Heart right ventricle (tissue), 16 donors: ENCODE data around the gene AGPAT1. TPM values are rescaled to one million over a fixed set of nuclear protein-coding genes. Genes with fewer than 3 reads are reported as not detected.
A peak's percentile ranks its signal among the peaks of the same experiment; 100 is the strongest.

ENCODE experiments used
- ATAC-seq, 8 donors: fragments of 200-7000 bp; cut with Tn5 transposase; one replicate each; pipeline ENCODE4 v1.9.1; 2020; ENCODE audit warnings: mild to moderate bottlenecking in 8 of 8, moderate library complexity in 8 of 8, moderate number of reproducible peaks in 1 of 8
- DNase-seq, 2 donors: peaks; one replicate each; pipeline ENCODE4 v3.0.0-alpha.2; 2020
- H3K27ac ChIP-seq, 10 donors: fragments of 200-600 bp; sonication (generic) in 2 of 10; one replicate each; pipeline versions ENCODE4 v1.5.0 to v1.8.0; 2020 to 2022; ENCODE audit warnings: mild to moderate bottlenecking in 3 of 10
- H3K27me3 ChIP-seq, 7 donors: fragments of 200-600 bp; one replicate each; pipeline ENCODE4 v1.8.0; 2021 to 2022; ENCODE audit warnings: mild to moderate bottlenecking in 2 of 7
- H3K36me3 ChIP-seq, 9 donors: fragments of 200-600 bp; sonication (generic) in 1 of 9; one replicate each; pipeline versions ENCODE4 v1.5.0 to v1.8.0; 2020 to 2022; ENCODE audit warnings: mild to moderate bottlenecking in 2 of 9
- H3K4me1 ChIP-seq, 9 donors: fragments of 200-600 bp; sonication (generic) in 1 of 9; one replicate each; pipeline versions ENCODE4 v1.5.0 to v1.8.0; 2020 to 2022; ENCODE audit warnings: mild to moderate bottlenecking in 4 of 9
- H3K4me3 ChIP-seq, 10 donors: fragments of 200-600 bp; sonication (generic) in 2 of 10; one replicate each; pipeline versions ENCODE4 v1.5.0 to v1.8.0; 2020 to 2022; ENCODE audit warnings: mild to moderate bottlenecking in 7 of 10, moderate library complexity in 2 of 10
- H3K9me3 ChIP-seq, 11 donors: fragments of 200-600 bp in 10 of 11; sonication (generic) in 2 of 11; one replicate each; pipeline versions ENCODE4 v1.5.0 to v1.8.0; 2013 to 2022; ENCODE audit warnings: mild to moderate bottlenecking in 2 of 11, control low read depth in 1 of 11, moderate library complexity in 1 of 11
- CTCF ChIP-seq, 9 donors: fragments of 200-600 bp; sonication (generic) in 2 of 9; IDR thresholded peaks; one replicate each; pipeline versions ENCODE4 v1.5.0 to v1.8.0; 2021 to 2022; ENCODE audit warnings: antibody characterized with exemption in 9 of 9, mild to moderate bottlenecking in 5 of 9, moderate library complexity in 1 of 9
- WGBS, 2 donors: extraction: QIAGEN DNeasy Blood & Tissue Kit; methylation state at CpG; one replicate each; pipeline ENCODE4 v1.1.7; 2013; ENCODE audit warnings: inconsistent platforms in 1 of 2; 5-methylcytosine and 5-hydroxymethylcytosine counted together
- intact Hi-C, 10 donors: fragments of 100-400 bp; cut with DNase I; formaldehyde crosslinking; loops; one replicate each; pipeline versions ENCODE4 v1.11.1 to v1.14.2; 2022
- polyA plus RNA-seq, 2 donors: library from polyadenylated mRNA; stranded (reverse); fragments of 200-250 nt; gene quantifications; one replicate each; pipeline ENCODE4 v1.2.3, GENCODE V29; 2013
- total RNA-seq, 10 donors: library from RNA; stranded (reverse); fragmentation: NEBNext Ultra II Directional in 3 of 10; extraction: Animal tissue kit (Norgen Biotek cat#: 25700) in 3 of 10; gene quantifications; one replicate each; pipeline versions ENCODE4 v1.2.1 to v1.2.4, GENCODE V29; 2021 to 2023
- donor health status: Arrhythmogenic right ventricular cardiomyopathy.
- donor health status: ischemic (EF 13 %, LVEDD 7.1; RV severe dilation, severe dysfunction).
- donor health status: healthy with polysubstance abuse.
- donor health status: DM: no; HTN: yes; CAD: no.
- donor health status: DM: no; HTN: no; CAD: no.
- donor health status: ischemic (EF 25% LVEDD 6.9; RV normal size, moderate dysfunction).
- donor health status: ischemic (EF 25% LVEDD 5.7; RV mildly dilated, moderate dysfunction).
- donor health status: healthy.
- donor health status: DM: yes; HTN: yes; CAD: no.
- donor health status: Ischemic cardiomyopathy.
- donor health status: ischemic (EF 35%, LVEDD 5.7; RV mildly dilated, moderate dysfunction).
- donor health status: nonischemic (EF 11% LVEDD 7.7; RV severe dilation, severe dysfunction).
- donor health status: DM: yes; HTN: yes; CAD: no.
- donor health status: PGD.
- donor health status: ischemic (EF 29% LVEDD 5.4; RV normal size, mild dysfunction).
- donor health status: nonischemic (EF 23%, LVEDD 6.1; RV moderate dilation, normal function).

AGPAT1 gene
- total and polyA plus RNA-seq, 12 donors = 39.0 to 63.1 (median 49.1) TPM

- peak overlapping the region in 9 of 10 donors; percentile 25 to 94 (median 84) for H3K27ac ChIP-seq
- H3K4me3 ChIP-seq = peak overlapping the region in 9 of 10 donors; percentile 48 to 97 (median 67)
- peaks cover 0 to 1% (median 0%) of the 10 kb centered on the region in 7 donors for H3K27me3 ChIP-seq
- DNase-seq (no peak), ATAC-seq (no peak)
- peaks cover 16 to 39% (median 34%) of the 10 kb centered on the region in 9 donors for H3K4me1 ChIP-seq
- peaks cover 0 to 34% (median 22%) of the 10 kb centered on the region in 9 donors for H3K36me3 ChIP-seq
- WGBS, 2 donors = 87 to 89% methylated on average over 13 of the region's 13 CpGs
- no peak for TF ChIP-seq CTCF (IDR thresholded peaks at IDR 0.05)
- no peaks in the 10 kb centered on the region for H3K9me3 ChIP-seq
- intact Hi-C loops = loop anchor here in 6 of 10 donors (2.0 to 10.0 kb wide), 3 partner anchors 46 to 63 kb away; partner anchors contain the start of genes AGPAT1 (in 4 of the 6), RNF5 (in 3 of the 6), GPSM3 (in 2 of the 6) and PBX2 (in 2 of the 6)
Measured at GRCh38 chr6:32128751-32129296, 47.1 kb downstream of the AGPAT1 start.

GRCh38 chr6:32127717-32128592, 47.9 kb downstream of the AGPAT1 start, which contains the start of gene ATF6B:
TSS of gene ATF6B (minus strand) at chr6:32128246. CDS start at chr6:32128207, 39 bp downstream.
- Histone ChIP-seq H3K4me3 (peak within 1 kb of the TSS; percentile 60 to 97 (median 86)), H3K36me3 (peaks cover 0 to 43% (median 29%) of the 10 kb centered on the region in 9 donors), H3K4me1 (peaks cover 16 to 44% (median 34%) of the 10 kb centered on the region in 9 donors), H3K27ac (peak within 1 kb of the TSS; percentile 72 to 94 (median 85)), H3K27me3 (no peaks in the 10 kb centered on the region), H3K9me3 (no peaks in the 10 kb centered on the region)
- TF ChIP-seq CTCF (IDR thresholded peaks at IDR 0.05) = no peak
- ATAC-seq (peak; percentile 94 to 96 (median 95)), DNase-seq (peak; percentile 96 to 100)
- intact Hi-C loops = loop anchor here in 6 of 10 donors (2.0 to 10.0 kb wide), 3 partner anchors 47 to 64 kb away; partner anchors contain the start of genes AGPAT1 (in 4 of the 6), RNF5 (in 3 of the 6), GPSM3 (in 2 of the 6) and PBX2 (in 2 of the 6)
- 0% methylated on average over 43 to 44 of the region's 44 CpGs for WGBS, 2 donors

GRCh38 chr6:32127409-32127716, 48.5 kb downstream of the AGPAT1 start:
- Histone ChIP-seq H3K36me3 (peaks cover 0 to 49% (median 33%) of the 10 kb centered on the region in 9 donors), H3K4me3 (peak overlapping the region; percentile 60 to 97 (median 86)), H3K9me3 (no peaks in the 10 kb centered on the region), H3K27ac (peak overlapping the region; percentile 64 to 93 (median 82)), H3K27me3 (no peaks in the 10 kb centered on the region), H3K4me1 (peaks cover 16 to 47% (median 34%) of the 10 kb centered on the region in 9 donors)
- TF ChIP-seq CTCF (IDR thresholded peaks at IDR 0.05) = no peak
- intact Hi-C loops = loop anchor here in 5 of 10 donors (5.0 to 10.0 kb wide), 2 partner anchors 47 to 65 kb away; partner anchors contain the start of genes AGPAT1 (in 3 of the 5), RNF5 (in 3 of the 5), GPSM3 (in 2 of the 5) and PBX2 (in 2 of the 5)
- DNase-seq (no peak), ATAC-seq (no peak)
- 5 to 6% methylated on average over 9 of the region's 9 CpGs for WGBS, 2 donors

- WGBS, 2 donors = 65 to 68% methylated on average over 8 of the region's 8 CpGs
- Histone ChIP-seq H3K4me1 (peaks cover 16 to 47% (median 34%) of the 10 kb centered on the region in 9 donors), H3K27me3 (no peaks in the 10 kb centered on the region), H3K4me3 (peak overlapping the region in 9 of 10 donors; percentile 60 to 97 (median 83)), H3K36me3 (peaks cover 0 to 54% (median 35%) of the 10 kb centered on the region in 9 donors), H3K27ac (peak overlapping the region in 2 of 10 donors; percentile 91 to 93), H3K9me3 (no peaks in the 10 kb centered on the region)
- TF ChIP-seq CTCF (IDR thresholded peaks at IDR 0.05) = no peak
- intact Hi-C loops = loop anchor here in 5 of 10 donors (5.0 to 10.0 kb wide), 2 partner anchors 48 to 65 kb away; partner anchors contain the start of genes AGPAT1 (in 3 of the 5), RNF5 (in 3 of the 5), GPSM3 (in 2 of the 5) and PBX2 (in 2 of the 5)
- DNase-seq (no peak), ATAC-seq (no peak)
Measured at GRCh38 chr6:32126880-32127279, 49.0 kb downstream of the AGPAT1 start.
